GM10266 (cell line): ENCODE data around the gene FUT4.

Source experiments
- DNase-seq: peaks from one replicate; pipeline ENCODE4 v3.0.0; 2012; ENCODE audit errors: extremely low spot score
- CTCF ChIP-seq: IDR thresholded peaks from 2 replicates; pipeline ENCODE4 v1.5.1; 2012; ENCODE audit warnings: mild to moderate bottlenecking, low read depth; ENCODE audit not compliant: control insufficient read depth, insufficient read depth; ENCODE audit errors: missing control alignments

Gene FUT4

GRCh38 chr11:94533696-94534630 lies 9.8 kb upstream of the FUT4 start:
- TF ChIP-seq CTCF, result no peak
- no peak for DNase-seq

- DNase-seq, result no peak
- no peak for TF ChIP-seq CTCF
Measured at GRCh38 chr11:94536386-94536785, 7.3 kb upstream of the FUT4 start.

- DNase-seq, result no peak
- no peak for TF ChIP-seq CTCF
Measured at GRCh38 chr11:94537031-94537600, 6.6 kb upstream of the FUT4 start.

GRCh38 chr11:94539420-94539819 lies 4.3 kb upstream of the FUT4 start:
- no peak for DNase-seq
- TF ChIP-seq CTCF, result no peak

GRCh38 chr11:94544646-94545263 lies 1.0 kb downstream of the FUT4 start:
- DNase-seq, result no peak
- no peak for TF ChIP-seq CTCF

- DNase-seq, result no peak
- no peak for TF ChIP-seq CTCF
Measured at GRCh38 chr11:94545264-94546161, 1.8 kb downstream of the FUT4 start.

GRCh38 chr11:94546162-94546470 lies 2.4 kb downstream of the FUT4 start:
- no peak for TF ChIP-seq CTCF

More at GRCh38 chr11:94546162-94546470, 2.4 kb downstream of the FUT4 start:
- DNase-seq, result no peak
